HepG2 (cell line): Measurements from ENCODE around the gene BBS1. TPM values are rescaled to one million over a fixed set of nuclear protein-coding genes. Genes with fewer than 3 reads are reported as not detected.

Experiments used
- AGO1 ChIP-seq: fragments of 200-400 bp; formaldehyde crosslinking; IDR thresholded peaks from 2 replicates; pipeline ENCODE4 v1.6.1; 2017; ENCODE audit warnings: mild to moderate bottlenecking, low read depth, low read length, moderate library complexity; ENCODE audit not compliant: poor library complexity, severe bottlenecking
- CBX1 ChIP-seq: IDR thresholded peaks from one replicate; pipeline ENCODE4 v1.6.1; 2016; ENCODE audit warnings: antibody characterized with exemption, low read depth
- CBX5 ChIP-seq: sonication (generic); formaldehyde crosslinking; IDR thresholded peaks from 2 replicates; pipeline ENCODE4 v1.4.0; 2020; ENCODE audit warnings: missing genetic modification reagents, borderline replicate concordance
- EEA1 ChIP-seq: sonication (generic); formaldehyde crosslinking; IDR thresholded peaks from 2 replicates; pipeline ENCODE4 v1.5.1; 2020; ENCODE audit warnings: mild to moderate bottlenecking, missing genetic modification reagents, borderline replicate concordance
- HNF1A ChIP-seq, 2 experiments: sonication (generic) in 1 of 2; formaldehyde crosslinking in 1 of 2; IDR thresholded peaks; 2 replicates each; pipeline versions ENCODE4 v1.4.0 to v1.6.1; 2016 to 2020; ENCODE audit warnings: borderline replicate concordance in 1 of 2, low read depth in 1 of 2, mild to moderate bottlenecking in 1 of 2, missing genetic modification reagents in 1 of 2
- MYC ChIP-seq: sonication (generic); formaldehyde crosslinking; IDR thresholded peaks from 2 replicates; pipeline ENCODE4 v1.9.0; 2021; ENCODE audit warnings: missing genetic modification reagents, borderline replicate concordance
- NFE2 ChIP-seq: sonication (generic); formaldehyde crosslinking; IDR thresholded peaks from 2 replicates; pipeline ENCODE4 v1.4.0; 2020; ENCODE audit warnings: missing genetic modification reagents
- NR2F6 ChIP-seq, 2 experiments: IDR thresholded peaks; 2 replicates each; pipeline ENCODE4 v1.6.1; 2016; ENCODE audit warnings: antibody characterized with exemption in 1 of 2, mild to moderate bottlenecking in 1 of 2
- PAF1 ChIP-seq: IDR thresholded peaks from 2 replicates; pipeline ENCODE4 v1.6.1; 2016; ENCODE audit warnings: missing genetic modification reagents, missing compliant biosample characterization
- PATZ1 ChIP-seq: sonication (generic); formaldehyde crosslinking; IDR thresholded peaks from 2 replicates; pipeline ENCODE4 v1.4.0; 2020; ENCODE audit warnings: missing genetic modification reagents
- PHB2 ChIP-seq: fragments of 450-650 bp; IDR thresholded peaks from 2 replicates; pipeline ENCODE4 v1.6.1; 2018; ENCODE audit not compliant: partially characterized antibody
- RELA ChIP-seq: sonication (generic); formaldehyde crosslinking; IDR thresholded peaks from 2 replicates; pipeline ENCODE4 v1.4.0; 2020; ENCODE audit warnings: missing genetic modification reagents
- SOX6 ChIP-seq, 2 experiments: fragments of 450-650 bp in 1 of 2; sonication (generic) in 1 of 2; formaldehyde crosslinking in 1 of 2; IDR thresholded peaks; 2 replicates each; pipeline versions ENCODE4 v1.4.0 to v1.6.1; 2017 to 2020; ENCODE audit warnings: antibody characterized with exemption in 1 of 2, mild to moderate bottlenecking in 1 of 2, missing genetic modification reagents in 1 of 2
- TBL1XR1 ChIP-seq: fragments of 150-350 bp; IDR thresholded peaks from 2 replicates; pipeline ENCODE4 v1.6.1; 2014; ENCODE audit warnings: borderline replicate concordance, low read length; ENCODE audit not compliant: partially characterized antibody
- ZFP1 ChIP-seq: IDR thresholded peaks from 2 replicates; pipeline ENCODE4 v1.6.1; 2016
- ZNF878 ChIP-seq: sonication (generic); formaldehyde crosslinking; IDR thresholded peaks from 2 replicates; pipeline ENCODE4 v1.8.1; 2023; ENCODE audit warnings: mild to moderate bottlenecking, missing genetic modification reagents, moderate library complexity
- polyA plus RNA-seq, 8 experiments: library from polyadenylated mRNA; depleted of rRNA in 3 of 8; stranded (reverse) in 7 of 8; unstranded in 1 of 8; fragments of >200 nt; fragmentation: Illumina TruSeq in 4 of 8; extraction: Trizol in 4 of 8; gene quantifications; 2 replicates each; pipeline versions ENCODE4 v1.2.1 to v1.2.3, GENCODE V29; 2011 to 2016; ENCODE audit warnings: low read depth in 4 of 8, missing spikeins in 1 of 8, mixed read lengths in 1 of 8; ENCODE audit not compliant: insufficient read depth in 1 of 8
- total RNA-seq, 5 experiments: library from RNA; depleted of rRNA; stranded (reverse); fragments of >200 nt; fragmentation: Illumina TruSeq; extraction: Trizol; gene quantifications; 2 replicates each; pipeline ENCODE4 v1.2.3, GENCODE V29; 2016; ENCODE audit warnings: low read depth in 1 of 5
- TF ChIP-seq, protein P1 (sequence below): sonication (generic); formaldehyde crosslinking; IDR thresholded peaks from 2 replicates; pipeline ENCODE4 v1.5.0; 2020; ENCODE audit warnings: missing genetic modification reagents, mild to moderate bottlenecking, borderline replicate concordance

BBS1 gene
- total and polyA plus RNA-seq, 2 of the 13 experiments (the other 11 are each of a cell fraction or from before 2014, with no cell fraction given): 11.7 to 14.1 TPM

DNA sequence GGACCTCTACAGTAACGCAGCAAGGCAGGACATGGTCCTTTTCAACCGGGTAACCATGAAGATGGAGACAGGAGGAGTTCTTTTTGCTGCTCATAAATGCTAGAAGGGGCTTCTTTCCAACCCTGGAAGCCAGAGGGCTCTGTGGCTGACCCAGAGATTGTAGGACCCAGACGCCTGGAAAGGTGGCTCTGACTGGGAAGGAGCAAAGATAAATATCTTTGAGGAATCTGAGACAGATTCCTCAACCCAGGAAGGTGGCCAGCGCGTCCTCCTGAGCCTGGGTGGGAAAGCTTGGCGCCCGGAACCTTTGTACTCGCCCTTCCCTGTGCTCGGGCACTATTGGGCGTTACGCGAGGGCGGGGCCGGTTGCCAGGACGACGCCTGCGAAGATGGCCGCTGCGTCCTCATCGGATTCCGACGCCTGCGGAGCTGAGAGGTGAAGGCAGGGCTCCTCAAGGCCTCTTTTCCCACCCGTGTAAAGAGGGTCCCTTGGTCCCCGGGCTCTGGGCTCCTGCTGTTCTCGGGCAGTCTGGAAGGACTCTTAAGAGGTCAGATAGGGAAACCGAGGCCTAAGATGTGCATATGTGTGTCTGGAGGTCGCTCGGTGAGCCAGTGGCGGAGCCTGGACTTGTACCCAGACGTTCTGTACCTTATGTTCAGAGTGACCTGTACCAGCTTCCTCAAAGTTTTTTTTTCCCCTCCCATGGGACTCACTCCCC is at the start of gene BBS1 (continued):
- TF ChIP-seq PATZ1 (0 out of 2 replicates have a peak, but pooled peaks have one; percentile 30), NR2F6 (IDR thresholded peaks at IDR 0.05) (no peak), NR2F6 (CRISPR knock-in tag; IDR thresholded peaks at IDR 0.05) (peak; percentile 15; the same call in 1 of the 2 replicates), PAF1 (CRISPR knock-in tag) (no peak), SOX6 (IDR thresholded peaks at IDR 0.05) (no peak), SOX6 (CRISPR knock-in tag; IDR thresholded peaks at IDR 0.05) (peak; percentile 67), AGO1 (peak; percentile 82), NFE2 (CRISPR knock-in tag) (no peak), HNF1A (IDR thresholded peaks at IDR 0.05; ENCODE audit: low read depth) (no peak), HNF1A (CRISPR knock-in tag; IDR thresholded peaks at IDR 0.05; ENCODE audit: borderline replicate concordance) (0 out of 2 replicates have a peak, but pooled peaks have one; percentile 20), MYC (CRISPR knock-in tag) (peak; percentile 44; the same call in 1 of the 2 replicates), RELA (CRISPR knock-in tag) (no peak), ZNF878 (CRISPR knock-in tag) (0 out of 2 replicates have a peak, but pooled peaks have one; percentile 24), EEA1 (CRISPR knock-in tag) (peak; percentile 66; the same call in 1 of the 2 replicates), CBX5 (CRISPR knock-in tag) (peak; percentile 49; the same call in 1 of the 2 replicates), CBX1 (peak; percentile 89), ZFP1 (CRISPR knock-in tag) (peak; percentile 63), PHB2 (no peak), TBL1XR1 (peak; percentile 20)
- TF ChIP-seq, protein P1, sequence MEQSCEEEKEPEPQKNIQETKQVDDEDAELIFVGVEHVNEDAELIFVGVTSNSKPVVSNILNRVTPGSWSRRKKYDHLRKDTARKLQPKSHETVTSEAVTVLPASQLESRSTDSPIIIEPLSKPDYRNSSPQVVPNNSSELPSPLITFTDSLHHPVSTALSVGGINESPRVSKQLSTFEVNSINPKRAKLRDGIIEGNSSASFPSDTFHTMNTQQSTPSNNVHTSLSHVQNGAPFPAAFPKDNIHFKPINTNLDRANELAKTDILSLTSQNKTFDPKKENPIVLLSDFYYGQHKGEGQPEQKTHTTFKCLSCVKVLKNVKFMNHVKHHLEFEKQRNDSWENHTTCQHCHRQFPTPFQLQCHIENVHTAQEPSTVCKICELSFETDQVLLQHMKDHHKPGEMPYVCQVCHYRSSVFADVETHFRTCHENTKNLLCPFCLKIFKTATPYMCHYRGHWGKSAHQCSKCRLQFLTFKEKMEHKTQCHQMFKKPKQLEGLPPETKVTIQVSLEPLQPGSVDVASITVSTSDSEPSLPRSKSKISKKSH (CRISPR knock-in tag): peak; percentile 67; the same call in 1 of the 2 replicates
